H9 (cell line): ENCODE data around the gene TRAF5. TPM values are rescaled to one million over a fixed set of nuclear protein-coding genes. Genes with fewer than 3 reads are reported as not detected.
"Not testable (repeated sequence)": the region's sequence is repeated elsewhere in the genome, so short reads cannot be mapped to it uniquely, and the experiment has no call there.

Source experiments
- DNase-seq: peaks from one replicate; pipeline ENCODE4 v3.0.0-alpha.2; 2017
- H2AFZ ChIP-seq: one replicate; pipeline ENCODE4 v1.6.1; 2013; ENCODE audit warnings: mild to moderate bottlenecking, low read length, control low read depth, moderate library complexity
- H2AK5ac ChIP-seq: 2 replicates; pipeline ENCODE4 v1.6.1; 2013; ENCODE audit warnings: low read length, control low read depth, mixed read lengths; ENCODE audit not compliant: insufficient read length
- H2BK120ac ChIP-seq: one replicate; pipeline ENCODE4 v1.6.1; 2013; ENCODE audit warnings: low read depth, mild to moderate bottlenecking, low read length, control low read depth, inconsistent platforms; ENCODE audit not compliant: poor library complexity, severe bottlenecking
- H2BK12ac ChIP-seq: 2 replicates; pipeline ENCODE4 v1.6.1; 2013; ENCODE audit warnings: low read length, control low read depth, mixed read lengths, low read depth; ENCODE audit not compliant: insufficient read length
- H2BK15ac ChIP-seq: 2 replicates; pipeline ENCODE4 v1.6.1; 2013; ENCODE audit warnings: low read depth, low read length, control low read depth
- H2BK20ac ChIP-seq: one replicate; pipeline ENCODE4 v1.6.1; 2013; ENCODE audit warnings: low read depth, mild to moderate bottlenecking, low read length, control low read depth, inconsistent platforms; ENCODE audit not compliant: poor library complexity, severe bottlenecking
- H2BK5ac ChIP-seq: 2 replicates; pipeline ENCODE4 v1.6.1; 2013; ENCODE audit warnings: low read length, control low read depth, mixed read lengths; ENCODE audit not compliant: insufficient read length
- H3K14ac ChIP-seq: 2 replicates; pipeline ENCODE4 v1.6.1; 2013; ENCODE audit warnings: low read length, control low read depth; ENCODE audit not compliant: insufficient read depth
- H3K18ac ChIP-seq: 2 replicates; pipeline ENCODE4 v1.6.1; 2013; ENCODE audit warnings: low read depth, mild to moderate bottlenecking, mixed read lengths, low read length, control low read depth; ENCODE audit not compliant: insufficient read length
- H3K23ac ChIP-seq: 2 replicates; pipeline ENCODE4 v1.6.1; 2013; ENCODE audit warnings: low read length, control low read depth, mixed read lengths, low read depth; ENCODE audit not compliant: insufficient read length
- H3K23me2 ChIP-seq: 2 replicates; pipeline ENCODE4 v1.6.1; 2013; ENCODE audit warnings: low read depth, mild to moderate bottlenecking, mixed read lengths, low read length, control low read depth; ENCODE audit not compliant: insufficient read length, poor library complexity, severe bottlenecking
- H3K27ac ChIP-seq: 2 replicates; pipeline ENCODE4 v1.5.1; 2013; ENCODE audit warnings: low read length, control low read depth, mixed read lengths, low read depth; ENCODE audit not compliant: insufficient read length
- H3K27me3 ChIP-seq: 2 replicates; pipeline ENCODE4 v1.6.1; 2013; ENCODE audit warnings: low read length, control low read depth, inconsistent platforms; ENCODE audit not compliant: insufficient read depth
- H3K4ac ChIP-seq: 2 replicates; pipeline ENCODE4 v1.6.1; 2013; ENCODE audit warnings: low read depth, mild to moderate bottlenecking, control low read depth, inconsistent platforms, low read length, moderate library complexity
- H3K4me1 ChIP-seq: 2 replicates; pipeline ENCODE4 v1.6.1; 2013; ENCODE audit warnings: low read length, control low read depth, inconsistent platforms; ENCODE audit not compliant: insufficient read depth
- H3K4me2 ChIP-seq: 2 replicates; pipeline ENCODE4 v1.6.1; 2013; ENCODE audit warnings: low read length, control low read depth, mixed read lengths; ENCODE audit not compliant: insufficient read length, insufficient read depth
- H3K56ac ChIP-seq: 2 replicates; pipeline ENCODE4 v1.6.1; 2013; ENCODE audit warnings: low read depth, mild to moderate bottlenecking, mixed read lengths, low read length, control low read depth; ENCODE audit not compliant: insufficient read length
- H3K79me1 ChIP-seq: 2 replicates; pipeline ENCODE4 v1.6.1; 2013; ENCODE audit warnings: low read depth, mild to moderate bottlenecking, moderate library complexity, low read length, control low read depth, inconsistent platforms; ENCODE audit not compliant: insufficient read depth, poor library complexity, severe bottlenecking
- H3K79me2 ChIP-seq: 2 replicates; pipeline ENCODE4 v1.6.1; 2013; ENCODE audit warnings: low read length, control low read depth, inconsistent platforms; ENCODE audit not compliant: insufficient read depth
- H3K9ac ChIP-seq: 2 replicates; pipeline ENCODE4 v1.6.1; 2013; ENCODE audit warnings: low read length, control low read depth, mixed read lengths; ENCODE audit not compliant: insufficient read length; ENCODE audit errors: extremely low read depth
- H3K9me3 ChIP-seq: one replicate; pipeline ENCODE4 v1.6.1; 2013; ENCODE audit warnings: low read depth, low read length, inconsistent platforms; ENCODE audit not compliant: control insufficient read depth
- H3T11ph ChIP-seq: one replicate; pipeline ENCODE4 v1.6.1; 2013; ENCODE audit warnings: mild to moderate bottlenecking, low read length, control low read depth, inconsistent platforms
- H4K20me1 ChIP-seq: one replicate; pipeline ENCODE4 v1.6.1; 2013; ENCODE audit not compliant: control insufficient read depth, insufficient read length, insufficient read depth
- H4K5ac ChIP-seq: 2 replicates; pipeline ENCODE4 v1.6.1; 2013; ENCODE audit warnings: low read depth, mild to moderate bottlenecking, mixed read lengths, low read length, control low read depth; ENCODE audit not compliant: insufficient read length
- H4K8ac ChIP-seq: replicated peaks from 2 replicates; pipeline ENCODE4 v1.6.1; 2013; ENCODE audit warnings: low read length, control low read depth, mixed read lengths, low read depth; ENCODE audit not compliant: insufficient read length
- H4K91ac ChIP-seq: 2 replicates; pipeline ENCODE4 v1.6.1; 2013; ENCODE audit warnings: low read depth, mild to moderate bottlenecking, moderate library complexity, mixed read lengths, low read length, control low read depth; ENCODE audit not compliant: insufficient read length
- H3K27ac Mint-ChIP-seq, 3 experiments: 2 replicates in 2 of 3; 3 replicates in 1 of 3; pipeline ENCODE4 v1.8.0; 2020 to 2021; ENCODE audit warnings: mixed read lengths in 3 of 3, mild to moderate bottlenecking in 1 of 3, moderate library complexity in 1 of 3
- H3K27me3 Mint-ChIP-seq: 2 replicates; pipeline ENCODE4 v1.8.0; 2021; ENCODE audit warnings: low read depth, mild to moderate bottlenecking, moderate library complexity, mixed read lengths
- H3K36me3 Mint-ChIP-seq, 3 experiments: 2 replicates in 2 of 3; 3 replicates in 1 of 3; pipeline ENCODE4 v1.8.0; 2020 to 2021; ENCODE audit warnings: low read depth in 3 of 3, mixed read lengths in 3 of 3; ENCODE audit not compliant: insufficient read depth in 1 of 3
- H3K4me1 Mint-ChIP-seq, 2 experiments: 2 replicates each; pipeline ENCODE4 v1.8.0; 2020; ENCODE audit warnings: mixed read lengths in 2 of 2
- H3K4me3 Mint-ChIP-seq, 2 experiments: 2 replicates in 1 of 2; 3 replicates in 1 of 2; pipeline ENCODE4 v1.8.0; 2020 to 2021; ENCODE audit warnings: mild to moderate bottlenecking in 2 of 2, mixed read lengths in 2 of 2, moderate library complexity in 1 of 2
- H3K9me3 Mint-ChIP-seq, 2 experiments: 2 replicates in 1 of 2; 3 replicates in 1 of 2; pipeline ENCODE4 v1.8.0; 2020; ENCODE audit warnings: mild to moderate bottlenecking in 2 of 2, mixed read lengths in 2 of 2, moderate library complexity in 1 of 2
- CTCF ChIP-seq: fragments of 200-600 bp; sonication (generic); conservative IDR thresholded peaks from 3 replicates; pipeline ENCODE4 v1.8.0; 2021; ENCODE audit warnings: antibody characterized with exemption, mild to moderate bottlenecking
- WGBS: extraction: QIAGEN DNeasy Blood & Tissue Kit; methylation state at CpG from one replicate; pipeline ENCODE4 v1.1.7; 2013; ENCODE audit warnings: missing lambda C conversion rate, low lambda C conversion rate, mixed read lengths; ENCODE audit not compliant: insufficient read length; ENCODE audit errors: extremely low coverage; 5-methylcytosine and 5-hydroxymethylcytosine counted together
- total RNA-seq: library from RNA; stranded (reverse); gene quantifications from 2 replicates; pipeline ENCODE4 v1.2.1, GENCODE V29; 2021

Gene TRAF5
- total RNA-seq, 1 experiment from 2014 or later = 19.1 TPM

GRCh38 chr1:211320980-211321379, 5.7 kb upstream of the TRAF5 start:
- no peaks in the 10 kb centered on the region for H3K79me1 ChIP-seq
- no CpG with 5 or more reads among the region's 4 CpGs for WGBS
- H3K9me3 ChIP-seq = no peaks in the 10 kb centered on the region
- no peaks in the 10 kb centered on the region for H3K4me1 ChIP-seq
- no peak overlapping the region for H3K27ac ChIP-seq
- no peaks in the 10 kb centered on the region for H3K27me3 ChIP-seq
- H2AFZ ChIP-seq = no peak overlapping the region
- no peaks in the 10 kb centered on the region for H3K23me2 ChIP-seq
- no peak overlapping the region for H3K27ac Mint-ChIP-seq
- no peak overlapping the region for H2BK5ac ChIP-seq
- H3K23ac ChIP-seq = no peak overlapping the region
- no peak overlapping the region for H3K14ac ChIP-seq
- no peak overlapping the region for H4K8ac ChIP-seq
- no peak overlapping the region for H3K9ac ChIP-seq
- no peak overlapping the region for H3K4me2 ChIP-seq
- H3K18ac ChIP-seq = no peak overlapping the region
- H2BK20ac ChIP-seq = no peak overlapping the region
- H2AK5ac ChIP-seq = no peak overlapping the region
- H3K4me3 Mint-ChIP-seq = no peak overlapping the region
- no peaks in the 10 kb centered on the region for H4K20me1 ChIP-seq
- peaks cover 4 to 6% of the 10 kb centered on the region in 2 experiments; a peak in 3 of 4 replicates for H3K4me1 Mint-ChIP-seq
- no peak overlapping the region for H4K91ac ChIP-seq
- no peak for TF ChIP-seq CTCF
- no peak overlapping the region for H3K4ac ChIP-seq
- no peak overlapping the region for H2BK12ac ChIP-seq
- H3K36me3 Mint-ChIP-seq = no peaks in the 10 kb centered on the region
- no peaks in the 10 kb centered on the region for H3K9me3 Mint-ChIP-seq
- H3K56ac ChIP-seq = no peak overlapping the region
- H2BK120ac ChIP-seq = no peak overlapping the region
- DNase-seq = no peak
- no peaks in the 10 kb centered on the region for H3K79me2 ChIP-seq
- no peak overlapping the region for H3T11ph ChIP-seq
- no peak overlapping the region for H4K5ac ChIP-seq
- peaks cover 7% of the 10 kb centered on the region for H3K27me3 Mint-ChIP-seq
- no peak overlapping the region for H2BK15ac ChIP-seq

GRCh38 chr1:211321646-211322045, 5.0 kb upstream of the TRAF5 start:
- H2BK15ac ChIP-seq, H4K8ac ChIP-seq, DNase-seq, H2AK5ac ChIP-seq, H3K27me3 ChIP-seq, H3K4me1 Mint-ChIP-seq, H3K9me3 ChIP-seq, H2AFZ ChIP-seq, H3K4me2 ChIP-seq, H2BK5ac ChIP-seq, H3K27ac ChIP-seq, H2BK12ac ChIP-seq, H2BK120ac ChIP-seq, H3T11ph ChIP-seq, H3K18ac ChIP-seq, H3K9me3 Mint-ChIP-seq, H3K36me3 Mint-ChIP-seq, H3K27ac Mint-ChIP-seq, H3K4me1 ChIP-seq, H3K79me1 ChIP-seq, H3K9ac ChIP-seq, H2BK20ac ChIP-seq, H3K14ac ChIP-seq, H4K20me1 ChIP-seq, H3K4me3 Mint-ChIP-seq, H4K91ac ChIP-seq, H3K4ac ChIP-seq, H4K5ac ChIP-seq, H3K23ac ChIP-seq, H3K56ac ChIP-seq, H3K79me2 ChIP-seq, H3K23me2 ChIP-seq: not testable (repeated sequence)
- no CpG with 5 or more reads among the region's 7 CpGs for WGBS
- peaks cover 10% of the 10 kb centered on the region for H3K27me3 Mint-ChIP-seq
